ENCODE results near the gene INTS15. TPM values are rescaled to one million over a fixed set of nuclear protein-coding genes. Genes with fewer than 3 reads are reported as not detected.

INTS15 gene
- total RNA-seq, 2 experiments from 2014 or later, result 27.8 to 31.8 TPM

DNA sequence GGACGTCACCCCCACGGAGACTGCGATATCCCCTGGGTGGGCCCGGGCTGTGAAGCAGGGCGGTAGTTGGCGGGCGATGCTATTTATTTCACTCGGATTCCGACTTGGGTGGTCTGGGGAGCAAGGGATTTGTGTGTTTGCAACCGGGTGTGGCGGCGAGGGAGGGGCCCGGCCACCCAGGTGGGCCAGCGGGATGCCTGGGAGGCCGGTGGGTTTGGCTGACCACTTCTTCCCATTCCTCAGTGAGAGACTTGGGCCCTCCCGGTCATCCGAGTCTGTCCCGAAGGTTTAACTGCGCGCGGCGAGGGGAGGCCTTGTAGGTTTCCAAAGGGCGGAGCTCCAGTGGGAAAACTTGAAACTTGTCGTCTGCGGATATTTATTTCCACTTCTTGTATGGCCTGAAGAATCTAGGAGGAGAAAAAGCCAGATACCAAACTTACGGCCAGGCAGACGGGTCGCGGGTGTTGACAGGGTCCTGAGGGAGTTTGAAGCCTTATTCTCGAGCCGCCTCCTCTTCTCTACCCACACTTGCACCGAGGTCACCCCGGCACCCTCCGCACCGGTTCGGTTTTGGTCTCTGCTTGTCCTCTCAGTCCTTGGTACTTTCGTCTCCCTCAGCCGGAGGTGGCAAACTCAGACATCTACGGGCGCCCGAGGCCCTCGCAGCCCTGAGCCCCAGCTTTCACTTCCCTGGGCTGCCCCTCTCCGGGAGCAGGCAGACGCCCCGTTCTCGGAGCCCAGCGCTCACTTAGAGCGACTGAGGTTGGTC, 65.2 kb downstream of the INTS15 start:
- Mint-ChIP-seq H3K4me3 (no peak overlapping the region), H3K9me3 (ENCODE audit: low read depth) (no peaks in the 10 kb centered on the region), H3K27ac (no peak overlapping the region), H3K27me3 (no peaks in the 10 kb centered on the region), H3K36me3 (ENCODE audit: low read depth) (peaks cover 30% of the 10 kb centered on the region), H3K4me1 (peaks cover 4% of the 10 kb centered on the region)
- intact Hi-C loops (cut with DNase I, micrococcal nuclease), result no loop called here
- ChIA-PET POLR2A (no interaction called here), CTCF (interaction anchor here (0.6 kb wide), 1 partner anchor 557 kb away, joined by 3 read pairs; no protein-coding TSS in a partner anchor)
- ATAC-seq, result no peak
- no peak for DNase-seq

DNA sequence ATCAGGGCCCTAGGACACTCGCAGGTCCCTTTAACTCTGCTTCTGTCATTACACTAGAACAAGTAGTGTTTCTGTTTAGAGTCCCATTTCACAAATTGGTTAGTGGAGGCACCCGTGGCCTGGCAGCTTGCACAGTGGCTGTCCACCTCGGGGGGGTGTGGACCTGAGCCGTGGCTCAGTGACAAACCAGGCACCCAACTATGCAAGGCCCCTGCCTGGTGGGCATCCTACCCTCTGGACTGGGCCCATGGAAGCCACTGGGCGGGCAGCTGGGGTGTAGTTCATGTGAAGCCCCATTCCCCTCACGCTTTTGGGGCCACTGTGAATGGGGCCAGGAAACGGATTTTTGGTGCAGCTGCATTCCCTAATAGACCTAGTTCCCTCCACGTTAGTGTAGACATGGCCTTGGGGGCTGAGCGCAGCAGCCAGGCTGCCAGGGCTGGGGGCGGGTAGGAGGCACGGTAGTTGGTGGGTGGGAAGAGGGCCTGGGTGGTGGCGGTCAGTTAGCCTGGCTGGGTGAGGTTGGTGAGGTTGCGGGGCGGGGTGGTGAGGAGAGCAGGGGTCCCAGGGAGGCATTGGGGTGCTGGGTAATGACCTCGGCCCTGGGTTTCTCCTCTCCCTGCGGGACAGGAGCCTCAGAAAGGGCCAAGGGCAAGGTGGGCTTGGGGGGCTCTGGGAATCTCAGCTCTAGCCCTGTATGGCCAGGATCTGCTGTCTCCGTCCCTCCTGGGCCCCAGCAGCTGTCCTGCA, 66.0 kb downstream of the INTS15 start:
- Mint-ChIP-seq H3K27ac (no peak overlapping the region), H3K9me3 (ENCODE audit: low read depth) (no peaks in the 10 kb centered on the region), H3K4me1 (peaks cover 4% of the 10 kb centered on the region), H3K27me3 (no peaks in the 10 kb centered on the region), H3K4me3 (no peak overlapping the region), H3K36me3 (ENCODE audit: low read depth) (peaks cover 22% of the 10 kb centered on the region)
- POLR2A ChIA-PET, result no interaction called here
- CTCF ChIA-PET, result interaction anchor here (0.6 to 0.7 kb wide), 2 partner anchors 16 to 107 kb away, joined by 3 to 4 read pairs; no protein-coding TSS in a partner anchor
- intact Hi-C loops (cut with DNase I, micrococcal nuclease), result no loop called here
- ATAC-seq (no peak), DNase-seq (no peak)

DNA sequence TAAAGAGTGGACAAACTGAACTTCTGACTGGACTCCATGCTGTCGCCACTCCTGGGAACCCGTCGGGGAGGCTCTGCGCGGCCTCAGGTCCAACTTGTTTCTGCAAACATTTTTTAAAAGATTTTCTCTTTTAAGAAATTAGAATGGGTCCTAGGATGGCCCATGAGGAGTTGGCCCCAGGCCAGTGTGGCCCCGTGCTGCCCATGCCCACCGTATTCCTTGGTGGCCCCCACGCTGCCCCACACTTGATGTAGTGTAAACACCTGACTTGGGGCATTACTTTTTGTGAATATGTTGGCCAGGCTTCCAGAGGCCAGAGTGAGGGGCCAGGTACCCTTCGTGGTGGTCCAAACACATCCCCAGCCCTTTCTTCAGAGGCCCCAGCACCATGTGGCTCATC, 66.6 kb downstream of the INTS15 start:
- H3K4me1 Mint-ChIP-seq, result peaks cover 4% of the 10 kb centered on the region
- peaks cover 17% of the 10 kb centered on the region for H3K36me3 Mint-ChIP-seq (ENCODE audit: low read depth)
- ChIA-PET CTCF (interaction anchor here (0.6 to 0.7 kb wide), 2 partner anchors 17 to 108 kb away, joined by 3 to 4 read pairs; no protein-coding TSS in a partner anchor), POLR2A (no interaction called here)
- no peak overlapping the region for H3K4me3 Mint-ChIP-seq
- no peaks in the 10 kb centered on the region for H3K9me3 Mint-ChIP-seq (ENCODE audit: low read depth)
- DNase-seq, result no peak
- intact Hi-C loops (cut with DNase I, micrococcal nuclease), result no loop called here
- H3K27me3 Mint-ChIP-seq, result no peaks in the 10 kb centered on the region
- ATAC-seq, result no peak
- H3K27ac Mint-ChIP-seq, result no peak overlapping the region

Other genes with a start within 250 kb of the INTS15 start
- gene FAM220A, start 241.1 kb upstream of the INTS15 start, total RNA-seq, result 10 to 100 TPM; 10.1 to 25.4 TPM
- 100 to 1,000 TPM; 173 to 208 TPM for gene RAC1, start 215.5 kb upstream of the INTS15 start, total RNA-seq
- gene DAGLB, start 142.1 kb upstream of the INTS15 start, total RNA-seq, result 10 to 100 TPM in 1 of 2 experiments, 1 to 10 TPM in 1; 9.8 to 15.2 TPM
- gene KDELR2, start 105.9 kb upstream of the INTS15 start, total RNA-seq, result 10 to 100 TPM; 67.2 to 78.7 TPM
- gene GRID2IP, start 38.6 kb upstream of the INTS15 start, total RNA-seq, result under 1 TPM; 0.05 to 0.11 TPM
- 10 to 100 TPM; 30.1 to 34.1 TPM for gene ZDHHC4, start 12.6 kb upstream of the INTS15 start, total RNA-seq
- gene ZNF853, start 25.6 kb downstream of the INTS15 start, total RNA-seq, result 1 to 10 TPM; 1.2 to 1.3 TPM
- 10 to 100 TPM; 15.7 to 20.8 TPM for gene ZNF316, start 47.3 kb downstream of the INTS15 start, total RNA-seq
- 10 to 100 TPM; 22.4 to 23.2 TPM for gene ZNF12, start 116.9 kb downstream of the INTS15 start, total RNA-seq
- under 1 TPM in 1 of 2 experiments, not detected in 1; 0.48 TPM for gene RSPH10B2, start 164.1 kb downstream of the INTS15 start, total RNA-seq
- gene CCZ1B, start 236.3 kb downstream of the INTS15 start, total RNA-seq, result 10 to 100 TPM; 41.9 to 42.4 TPM